ENCODE measurements around the gene ZNF430. TPM values are rescaled to one million over a fixed set of nuclear protein-coding genes. Genes with fewer than 3 reads are reported as not detected.

Gene ZNF430
- total RNA-seq, 1 experiment from 2014 or later = 9.5 TPM

DNA sequence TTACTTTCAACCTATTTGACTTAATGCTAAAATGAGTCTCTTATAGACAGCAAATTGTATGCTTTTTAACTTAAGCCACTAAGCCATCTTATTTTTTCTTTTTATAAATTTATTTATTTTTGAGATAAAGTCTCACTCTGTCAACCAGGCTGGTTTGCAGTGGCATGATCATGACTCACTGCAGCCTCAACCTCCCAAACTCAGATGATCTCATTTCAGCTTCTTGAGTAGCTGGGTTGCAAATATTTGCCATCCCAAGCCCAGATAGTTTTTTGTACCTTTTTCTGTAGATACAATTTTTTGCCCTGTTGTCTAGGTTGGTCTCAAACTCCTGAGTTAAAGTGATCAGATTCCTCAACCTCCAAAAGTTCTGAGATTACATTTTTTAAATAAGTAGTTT is 88.7 kb downstream of the ZNF430 start:
- no peak overlapping the region for H3K4me3 Mint-ChIP-seq (ENCODE audit: unreplicated experiment)
- no TSS peak for BruUV-seq (replicated peaks)
- intact Hi-C loops (cut with micrococcal nuclease; ENCODE audit: unreplicated experiment) = no loop called here
- TF ChIP-seq, protein P1, sequence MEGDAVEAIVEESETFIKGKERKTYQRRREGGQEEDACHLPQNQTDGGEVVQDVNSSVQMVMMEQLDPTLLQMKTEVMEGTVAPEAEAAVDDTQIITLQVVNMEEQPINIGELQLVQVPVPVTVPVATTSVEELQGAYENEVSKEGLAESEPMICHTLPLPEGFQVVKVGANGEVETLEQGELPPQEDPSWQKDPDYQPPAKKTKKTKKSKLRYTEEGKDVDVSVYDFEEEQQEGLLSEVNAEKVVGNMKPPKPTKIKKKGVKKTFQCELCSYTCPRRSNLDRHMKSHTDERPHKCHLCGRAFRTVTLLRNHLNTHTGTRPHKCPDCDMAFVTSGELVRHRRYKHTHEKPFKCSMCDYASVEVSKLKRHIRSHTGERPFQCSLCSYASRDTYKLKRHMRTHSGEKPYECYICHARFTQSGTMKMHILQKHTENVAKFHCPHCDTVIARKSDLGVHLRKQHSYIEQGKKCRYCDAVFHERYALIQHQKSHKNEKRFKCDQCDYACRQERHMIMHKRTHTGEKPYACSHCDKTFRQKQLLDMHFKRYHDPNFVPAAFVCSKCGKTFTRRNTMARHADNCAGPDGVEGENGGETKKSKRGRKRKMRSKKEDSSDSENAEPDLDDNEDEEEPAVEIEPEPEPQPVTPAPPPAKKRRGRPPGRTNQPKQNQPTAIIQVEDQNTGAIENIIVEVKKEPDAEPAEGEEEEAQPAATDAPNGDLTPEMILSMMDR (IDR thresholded peaks at IDR 0.05; ENCODE audit: insufficient read depth in 1 of 2, low read depth in 1 of 2, low read length in 1 of 2, severe bottlenecking in 1 of 2, unreplicated experiment in 1 of 2) = no peak
- H3K36me3 ChIP-seq (ENCODE audit: control insufficient read depth, insufficient read depth, low read length) = no peaks in the 10 kb centered on the region
- no peaks in the 10 kb centered on the region; the same call in 1 of the 2 replicates for H3K9me3 ChIP-seq
- H3K36me3 Mint-ChIP-seq (ENCODE audit: insufficient read depth, unreplicated experiment) = peaks cover 33% of the 10 kb centered on the region
- no peaks in the 10 kb centered on the region for H3K4me1 ChIP-seq
- H3K27me3 Mint-ChIP-seq (ENCODE audit: insufficient read depth, unreplicated experiment) = no peaks in the 10 kb centered on the region
- H3K4me1 Mint-ChIP-seq (ENCODE audit: low read depth, unreplicated experiment) = no peaks in the 10 kb centered on the region
- peaks cover 3% of the 10 kb centered on the region for H3K9me3 Mint-ChIP-seq (ENCODE audit: unreplicated experiment)
- no peak overlapping the region for H3K4me3 ChIP-seq (ENCODE audit: low read depth, low read length)
- H3K27ac Mint-ChIP-seq (ENCODE audit: unreplicated experiment) = no peak overlapping the region
- no peaks in the 10 kb centered on the region for H3K27me3 ChIP-seq (replicated peaks; ENCODE audit: control insufficient read depth, insufficient read depth, low read length)
- ChIA-PET POLR2A (no interaction called here), CTCF (no interaction called here)
- no peak for DNase-seq

Other genes with a start within 250 kb of the ZNF430 start
- gene ZNF66, start 244.4 kb upstream of the ZNF430 start, total RNA-seq (2022) = 10.1 and 10.9 TPM in 2 replicates
- not detected in 2 replicates for gene ZNF85, start 97.4 kb upstream of the ZNF430 start, total RNA-seq (2022)
- gene ZNF714, start 61.5 kb downstream of the ZNF430 start, total RNA-seq (2022) = 13.2 and 14.6 TPM in 2 replicates
- 17.9 TPM in 2 replicates for gene ZNF431, start 121.4 kb downstream of the ZNF430 start, total RNA-seq (2022)

Data from Caco-2 (cell line).